Measurements from ENCODE around the gene DLG5.

Gene DLG5

DNA sequence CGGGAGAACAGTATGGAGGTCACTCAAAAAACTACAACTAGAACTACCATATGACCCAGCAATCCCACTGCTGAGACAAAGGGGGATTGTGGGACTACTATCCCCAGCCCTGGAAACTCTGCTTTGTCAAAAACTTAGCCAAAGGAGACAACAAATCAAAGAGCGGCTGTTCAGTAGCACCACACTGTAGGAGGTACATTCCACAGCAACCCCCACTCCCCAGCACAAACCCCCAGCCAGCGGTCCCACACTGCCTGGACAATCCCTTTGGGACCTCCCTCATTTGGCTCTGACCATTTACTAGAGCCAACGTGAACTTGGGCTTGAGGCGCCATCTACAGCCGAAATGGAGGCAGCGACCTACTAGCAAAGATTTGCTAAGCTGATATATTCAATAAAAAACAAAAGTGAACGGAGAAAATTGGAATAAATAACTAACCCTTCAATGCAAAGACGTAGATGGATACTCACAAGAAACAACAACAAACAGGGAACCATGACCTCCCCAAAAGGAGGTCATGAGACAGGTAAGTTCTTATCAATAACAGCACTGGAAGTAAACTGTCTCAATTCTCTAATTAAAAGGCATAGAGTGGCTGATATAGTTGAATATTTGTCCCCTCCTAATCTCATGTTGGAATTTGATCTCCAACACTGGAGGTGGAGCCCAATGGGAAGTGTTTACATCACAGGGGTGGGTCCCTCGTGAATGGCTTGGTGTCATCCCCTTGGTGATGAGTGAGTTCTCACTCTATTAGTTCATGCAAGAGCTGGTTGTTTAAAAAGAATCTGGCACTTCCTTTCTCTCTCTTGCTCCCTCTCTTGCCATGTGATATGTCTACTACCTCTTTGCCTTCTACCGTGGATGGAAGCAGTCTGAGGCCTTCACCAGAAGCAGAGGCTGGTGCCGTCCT lies 170.0 kb downstream of the DLG5 start:
- peak; percentile 56 for FAIRE-seq

DNA sequence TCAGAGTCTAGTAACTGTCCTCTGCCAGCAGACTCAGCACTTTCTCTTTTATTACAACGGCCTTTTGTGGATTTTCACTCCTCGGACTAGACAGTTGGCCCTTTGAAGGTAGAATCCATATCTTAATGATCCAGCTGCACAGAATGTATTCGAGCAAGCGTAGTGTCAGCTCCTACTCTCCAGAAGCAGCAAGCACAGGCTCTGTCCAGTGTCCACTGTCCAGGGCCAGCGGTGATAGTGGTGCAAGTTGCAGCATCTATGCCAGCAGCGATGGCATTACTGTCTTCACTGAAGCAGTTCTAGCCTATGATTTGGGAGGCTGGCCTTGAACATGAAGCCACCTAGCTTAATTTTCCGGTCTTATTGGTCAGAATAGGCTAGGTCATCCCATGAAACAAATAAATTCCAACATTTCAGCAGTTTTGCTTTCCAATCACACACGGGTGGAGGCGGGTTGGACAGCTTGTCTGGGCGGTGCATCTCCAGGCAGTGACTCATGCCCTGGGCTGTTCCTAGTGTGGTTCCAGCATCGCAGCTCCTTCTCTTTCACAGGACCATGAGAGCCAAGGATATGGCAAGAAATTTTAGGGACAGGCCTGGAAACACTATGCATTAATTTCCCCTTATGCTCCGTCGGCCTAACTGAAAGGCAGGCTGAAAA lies 180.4 kb downstream of the DLG5 start:
- no peak for FAIRE-seq

DNA sequence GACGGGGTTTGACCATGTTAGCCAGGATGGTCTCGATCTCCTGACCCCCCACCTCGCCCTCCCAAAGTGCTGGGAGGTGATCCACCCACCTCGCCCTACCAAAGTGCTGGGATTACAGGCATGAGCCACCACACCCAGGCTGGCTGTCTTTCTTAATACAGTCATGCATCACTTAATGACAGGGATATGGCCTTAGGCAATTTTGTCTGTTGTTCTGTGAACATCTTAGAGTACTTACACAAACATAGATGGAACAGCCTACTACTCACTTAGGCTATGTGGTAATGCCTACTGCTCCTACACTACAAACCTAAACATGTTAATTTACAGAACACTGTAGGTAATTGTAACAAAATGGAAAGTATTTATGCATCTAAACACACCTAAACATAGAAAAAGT lies 182.3 kb downstream of the DLG5 start:
- no peak for FAIRE-seq

DNA sequence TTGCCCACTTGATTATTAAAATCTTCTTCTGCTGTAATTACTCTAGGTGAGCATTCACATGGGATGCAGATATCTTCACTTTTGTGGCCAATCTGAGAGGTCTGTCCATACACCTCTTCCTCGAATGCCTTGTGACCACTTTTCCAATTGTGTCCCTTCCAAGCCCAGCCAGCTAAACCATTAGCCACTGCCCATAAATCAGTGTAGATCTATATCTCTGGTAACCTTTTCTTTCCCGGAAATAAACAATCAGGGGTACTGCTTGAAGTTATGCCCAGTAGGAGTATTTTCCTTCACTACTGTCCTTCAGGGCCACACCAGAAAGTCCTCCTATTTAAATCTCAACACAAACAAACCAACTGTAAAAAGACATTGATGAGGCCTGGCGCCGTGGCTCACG lies 184.4 kb downstream of the DLG5 start:
- no peak for FAIRE-seq

DNA sequence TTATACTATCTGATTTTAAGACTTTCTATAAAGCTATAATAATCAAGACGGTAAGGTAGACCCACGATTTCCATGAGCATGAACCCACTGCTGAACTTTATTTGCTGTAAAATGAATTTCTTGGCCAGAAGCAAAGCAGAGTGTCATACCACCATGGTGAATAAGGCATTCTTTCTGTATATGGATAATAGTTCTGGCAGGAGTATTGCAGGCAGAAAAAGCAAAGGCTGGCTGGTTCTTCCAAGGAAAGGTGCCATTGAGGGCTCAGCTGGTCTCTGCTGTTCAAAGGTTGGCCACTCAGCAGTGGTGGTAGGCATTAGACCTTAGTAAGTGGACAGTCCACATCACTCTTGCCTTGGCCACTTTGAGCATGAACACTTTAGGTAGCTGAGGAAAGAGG lies 184.8 kb downstream of the DLG5 start:
- no peak for FAIRE-seq
